C4-2B (cell line): ENCODE data around the gene SHC2.

Experiments
- CTCF ChIP-seq: fragments of 450-650 bp; conservative IDR thresholded peaks from 2 replicates; pipeline ENCODE4 v1.5.1; 2017; ENCODE audit warnings: mild to moderate bottlenecking
- ZFX ChIP-seq: fragments of 450-650 bp; IDR thresholded peaks from 2 replicates; pipeline ENCODE4 v1.6.1; 2017

- TF ChIP-seq CTCF (no peak), ZFX (no peak)
Observed at GRCh38 chr19:410243-410781, 50.5 kb downstream of the SHC2 start.
